Measurements from ENCODE around the gene GPR161.
A peak's percentile ranks its signal among the peaks of the same experiment; 100 is the strongest.
"Not testable (repeated sequence)": the region's sequence is repeated elsewhere in the genome, so short reads cannot be mapped to it uniquely, and the experiment has no call there.

GPR161 gene

DNA sequence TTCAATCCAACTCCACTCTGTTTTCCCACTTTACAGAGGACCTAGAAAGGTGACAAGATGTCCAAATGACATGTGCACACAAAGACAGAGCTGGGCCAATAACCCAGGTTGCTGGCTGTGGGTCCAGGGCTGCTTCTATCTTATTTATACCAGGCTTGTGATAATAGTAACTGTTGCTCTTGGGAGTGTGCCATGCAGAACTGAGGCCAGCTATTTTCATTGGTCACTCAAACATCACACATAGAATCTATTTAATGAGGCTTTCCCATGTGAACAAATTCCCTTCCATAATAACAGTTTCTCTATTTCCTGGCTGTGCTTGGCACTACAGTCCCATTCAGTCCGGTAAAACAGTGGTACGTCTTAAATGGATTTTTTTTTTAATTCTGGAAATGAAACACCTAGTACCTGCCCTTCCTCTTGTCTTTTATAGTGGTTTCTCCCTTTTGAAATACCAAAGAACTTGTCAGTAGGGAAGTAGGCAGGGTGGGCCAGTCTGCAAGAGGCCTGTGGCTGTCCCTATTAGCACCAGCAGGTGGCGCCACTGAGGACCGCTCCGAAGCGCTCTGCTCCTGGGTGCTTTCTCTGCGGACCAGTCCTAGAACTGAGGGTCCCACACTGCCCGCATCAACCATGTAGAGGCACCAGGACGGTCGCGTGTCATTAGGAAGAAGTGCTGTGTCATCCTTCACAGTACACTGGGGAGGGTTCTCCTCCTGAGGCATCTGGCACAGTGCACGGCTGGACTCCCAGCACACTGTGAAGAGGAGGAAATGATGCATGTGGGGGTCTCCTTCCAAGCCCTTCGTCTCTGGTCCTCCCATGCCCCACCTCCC is 52.1 kb downstream of the GPR161 start:
- peak; percentile 30 to 56 for DNase-seq

DNA sequence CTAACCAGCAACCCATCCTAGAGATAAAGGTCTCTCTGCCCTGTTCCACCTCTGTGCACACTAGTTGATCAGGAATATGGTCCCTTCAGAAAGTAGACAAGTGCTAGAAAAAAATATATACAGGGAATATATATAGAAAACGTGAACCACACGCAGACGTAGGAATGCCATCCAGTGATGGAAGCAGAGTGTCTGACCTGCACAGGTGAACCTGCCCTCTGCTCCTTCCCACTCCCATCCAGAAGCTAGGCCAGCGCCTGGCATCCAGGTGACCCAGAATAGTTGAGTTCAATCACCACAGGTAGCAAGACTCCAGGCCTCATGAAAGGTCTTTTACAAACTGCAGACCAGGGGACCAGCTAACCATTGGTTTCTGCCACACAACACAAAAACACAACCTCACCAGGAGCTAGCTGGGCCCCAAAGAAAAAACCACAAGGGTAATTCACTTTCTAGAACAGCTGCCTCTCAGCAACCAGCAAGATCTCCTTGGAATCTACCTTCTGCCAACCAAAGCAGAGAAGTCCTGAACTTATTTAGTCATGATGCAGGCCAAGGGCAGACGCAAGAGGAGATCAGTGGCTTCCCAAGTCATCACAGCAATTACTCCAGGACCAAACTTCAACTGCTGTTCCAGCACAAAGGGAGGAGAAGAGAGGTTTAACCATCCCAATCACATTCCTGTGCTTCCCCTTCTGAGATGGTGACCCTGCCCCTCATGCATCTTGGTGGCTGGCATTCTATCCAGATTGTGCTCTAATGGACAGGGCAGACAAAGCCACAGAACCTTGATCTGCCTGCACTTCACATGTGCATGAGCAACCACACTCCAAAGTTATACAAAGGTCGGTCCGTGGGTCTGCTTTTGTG is 53.0 kb downstream of the GPR161 start:
- no peak for DNase-seq

DNA sequence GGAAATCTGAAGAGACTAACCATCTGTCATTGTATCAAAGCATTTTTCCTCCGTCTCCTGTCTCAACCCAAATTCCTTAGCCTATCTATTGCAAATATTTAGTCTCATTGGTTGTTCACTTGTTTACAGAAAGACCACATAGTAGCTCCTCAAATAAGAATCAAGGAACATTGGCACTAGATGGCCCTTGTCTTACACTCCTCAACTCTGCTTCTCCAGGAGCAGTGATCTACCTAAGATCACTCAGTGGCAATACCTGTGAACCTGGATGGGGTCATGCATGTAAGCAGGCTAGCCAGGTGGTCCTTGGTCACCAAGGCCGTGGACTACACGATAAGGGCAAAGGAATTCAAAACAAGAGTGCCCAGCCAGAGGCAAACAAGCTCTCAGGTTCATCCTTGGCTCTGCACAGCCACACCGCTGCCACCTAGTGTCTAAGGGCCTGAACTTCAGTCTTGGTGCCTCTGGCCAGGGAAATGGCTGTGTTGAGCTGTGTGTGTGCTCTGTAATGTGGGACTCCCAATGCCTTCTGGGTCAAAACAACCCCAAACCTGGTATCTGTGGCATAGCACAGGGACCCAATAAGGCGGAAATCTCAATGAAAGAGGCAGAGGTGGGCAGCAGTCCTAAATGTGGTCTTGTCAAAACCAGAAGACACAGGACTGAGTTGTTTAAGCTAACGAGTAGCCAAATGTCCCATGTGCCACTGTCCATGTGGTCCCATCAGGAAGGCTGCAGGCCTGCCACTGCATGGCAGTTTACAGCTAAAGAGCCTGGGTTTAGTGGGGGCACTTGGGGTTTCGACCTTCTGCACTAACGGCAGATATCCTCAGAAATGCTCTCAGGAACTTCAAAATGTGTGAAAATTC is 54.5 kb downstream of the GPR161 start:
- peak; percentile 49 to 68 for DNase-seq

DNA sequence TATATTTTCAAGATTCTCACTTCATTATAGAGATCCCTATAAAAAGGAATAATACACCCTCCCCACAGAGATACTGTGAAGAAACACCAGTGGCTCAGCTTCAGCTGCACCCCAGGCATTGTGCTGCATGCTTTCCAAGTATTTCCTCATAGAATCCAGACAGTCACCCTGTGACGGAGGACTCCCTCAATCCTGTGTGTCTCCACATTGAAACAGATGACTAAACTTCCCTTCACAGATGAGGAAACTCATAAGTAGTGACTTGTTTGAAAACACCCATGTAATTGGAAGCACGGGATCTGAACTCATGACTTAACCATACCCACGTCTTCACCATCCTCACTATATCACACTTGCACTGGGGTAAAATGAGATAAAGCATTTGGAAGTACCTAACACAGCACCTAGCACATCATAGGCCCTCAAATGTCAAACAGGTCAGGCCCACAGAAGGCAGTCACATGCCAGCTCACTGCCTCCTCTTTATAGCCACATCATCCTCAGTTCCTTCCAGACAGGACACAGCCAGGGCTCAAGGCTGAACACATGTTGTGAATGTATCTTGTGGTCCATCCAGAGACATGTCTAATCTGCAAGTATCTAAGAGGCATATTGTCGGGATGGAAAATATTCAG is 55.2 kb downstream of the GPR161 start:
- DNase-seq, result no peak

DNA sequence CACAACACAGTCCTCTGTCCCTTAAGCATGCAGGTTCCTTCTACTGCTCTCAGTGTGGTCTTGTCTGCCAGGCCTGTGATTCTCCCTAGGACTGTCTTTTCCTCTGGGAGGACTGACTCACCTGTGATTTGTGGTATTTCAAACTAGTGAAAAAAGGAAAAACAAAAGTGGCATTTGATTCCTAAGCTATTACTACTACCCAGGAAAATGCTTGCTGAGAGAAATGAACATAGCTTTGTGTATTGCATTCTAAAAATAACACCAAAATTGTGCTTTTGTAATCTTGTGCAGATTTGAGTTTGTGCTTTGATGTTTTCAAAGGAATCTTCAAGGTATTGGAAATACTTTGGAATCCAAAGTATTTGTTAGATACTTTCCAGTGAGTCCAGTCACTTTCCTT is 57.0 kb downstream of the GPR161 start:
- DNase-seq, result no peak

DNA sequence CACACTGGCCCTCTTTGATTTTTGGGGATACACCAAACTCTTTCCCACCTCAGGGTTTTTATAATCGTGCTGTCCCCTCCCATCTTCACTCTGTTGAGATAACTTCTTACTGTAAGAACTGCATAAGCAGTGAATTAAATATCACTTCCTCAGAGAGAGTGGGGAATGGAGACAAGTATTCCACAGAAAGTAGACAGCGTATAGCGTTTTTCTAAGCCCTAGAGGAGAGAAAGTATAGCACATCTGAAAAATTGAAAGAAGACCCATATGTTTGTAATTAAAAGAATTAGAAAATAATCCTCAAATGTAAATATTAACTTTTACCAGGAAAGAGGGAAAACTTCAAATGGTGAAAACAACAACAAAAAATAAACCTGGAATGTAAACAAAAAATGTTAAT is 67.3 kb downstream of the GPR161 start:
- no peak for DNase-seq

DNA sequence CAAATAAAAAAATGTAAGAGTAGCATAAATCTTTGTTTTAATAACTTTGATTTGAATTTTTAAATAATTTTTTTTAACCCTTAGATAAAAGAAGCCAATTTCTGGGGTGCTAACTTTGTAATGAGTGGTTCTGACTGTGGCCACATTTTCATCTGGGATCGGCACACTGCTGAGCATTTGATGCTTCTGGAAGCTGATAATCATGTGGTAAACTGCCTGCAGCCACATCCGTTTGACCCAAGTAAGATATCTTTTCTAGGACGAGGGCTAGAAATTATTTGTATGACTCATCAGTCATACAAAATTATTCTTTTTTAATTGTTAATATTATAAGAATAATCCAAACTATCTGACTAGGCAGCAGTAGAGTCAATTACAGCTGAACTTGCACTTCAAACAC is 71.2 kb downstream of the GPR161 start:
- DNase-seq, result no peak

DNA sequence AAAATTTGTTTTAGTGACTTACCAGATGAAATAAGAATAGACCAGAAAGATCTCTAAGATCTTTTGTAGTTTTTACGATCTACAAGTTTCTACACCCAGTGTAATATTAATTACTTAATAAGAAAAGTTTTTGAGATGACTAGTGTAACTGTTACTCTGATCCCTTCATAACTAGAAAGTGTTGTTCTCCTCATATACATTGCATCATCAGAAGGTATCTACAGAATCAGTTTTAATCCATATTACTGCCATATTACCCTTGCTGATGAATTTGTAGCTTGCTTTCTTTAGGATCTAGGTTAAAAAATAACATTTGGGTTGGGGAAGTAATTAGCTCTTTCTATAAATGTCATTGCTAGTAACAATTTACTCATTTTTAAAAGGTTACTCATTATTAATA is 72.5 kb downstream of the GPR161 start:
- no peak for DNase-seq

DNA sequence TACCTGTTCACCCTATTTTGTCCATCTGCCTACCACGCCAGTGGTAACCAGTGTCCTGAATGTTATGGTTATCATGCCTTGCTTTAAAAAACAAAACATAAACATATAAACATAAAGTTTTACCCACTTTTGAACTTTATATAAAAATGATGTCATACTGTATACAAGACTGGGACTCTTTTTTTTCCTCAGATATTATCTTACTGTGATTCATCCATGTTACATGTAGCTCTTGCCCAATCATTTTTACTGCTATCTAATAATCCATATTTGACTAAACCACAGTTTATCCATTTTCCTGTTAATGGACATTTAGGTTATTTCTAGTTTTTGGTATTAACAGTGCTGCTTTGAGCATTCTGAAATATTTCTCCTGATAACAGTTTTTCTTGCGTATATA is 78.8 kb downstream of the GPR161 start:
- no peak for DNase-seq

DNA sequence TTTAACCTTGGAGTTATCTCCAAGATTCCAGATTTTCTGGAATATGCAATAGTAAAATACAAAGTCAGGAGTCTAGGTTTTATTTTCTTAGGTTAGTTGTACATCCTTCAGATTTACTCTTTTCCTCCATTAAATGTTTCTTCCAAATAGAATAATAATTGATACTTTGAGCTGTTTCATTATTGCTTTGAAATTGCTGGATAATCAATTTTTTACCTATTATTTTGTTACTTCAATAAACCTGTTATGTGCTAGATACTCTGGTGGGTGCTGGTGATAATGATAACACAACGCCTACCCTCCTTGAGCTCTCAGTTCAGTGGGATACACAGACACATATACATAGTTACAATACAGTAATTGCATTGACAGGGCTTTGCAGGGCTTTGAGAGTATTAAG is 79.4 kb downstream of the GPR161 start:
- no peak for DNase-seq

DNA sequence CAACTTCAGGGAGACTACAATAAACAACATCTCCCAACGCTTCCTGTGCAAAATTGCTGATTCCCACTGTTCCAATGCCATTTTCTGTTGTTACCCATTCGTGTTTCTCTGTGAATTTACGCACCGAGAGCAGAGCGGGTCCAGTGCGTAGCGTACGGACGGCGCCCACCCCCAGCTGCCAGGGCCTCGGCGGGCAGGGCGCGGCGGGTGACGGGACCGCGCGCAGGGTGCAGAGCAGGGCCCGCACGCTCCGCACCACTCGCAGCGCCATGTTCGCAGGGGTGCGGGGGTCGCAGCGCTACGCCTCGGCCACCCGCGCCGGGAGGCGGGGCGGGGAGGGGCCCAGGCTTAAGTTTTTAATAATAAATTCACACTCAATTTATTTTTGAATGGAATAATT is 80.6 kb downstream of the GPR161 start:
- not testable (repeated sequence) for DNase-seq

DNA sequence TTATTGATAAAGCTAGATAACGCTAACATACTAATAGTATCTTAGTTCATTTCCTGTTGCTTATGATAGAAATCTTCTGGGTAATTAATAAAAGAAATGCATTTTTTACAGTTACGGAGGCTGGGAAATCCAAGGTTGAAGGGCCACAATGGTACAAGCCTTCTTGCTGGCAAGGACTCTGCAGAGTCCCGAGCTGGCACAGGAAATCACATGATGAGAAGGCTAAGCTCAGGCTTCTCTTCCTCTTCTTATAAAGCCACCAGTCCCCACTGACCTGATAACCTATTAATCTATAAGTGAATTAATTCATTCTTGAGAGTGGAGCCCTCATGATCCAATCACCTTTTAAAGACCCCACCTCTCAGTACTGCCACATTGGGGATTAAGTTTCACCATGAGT is 82.6 kb downstream of the GPR161 start:
- DNase-seq, result no peak

DNA sequence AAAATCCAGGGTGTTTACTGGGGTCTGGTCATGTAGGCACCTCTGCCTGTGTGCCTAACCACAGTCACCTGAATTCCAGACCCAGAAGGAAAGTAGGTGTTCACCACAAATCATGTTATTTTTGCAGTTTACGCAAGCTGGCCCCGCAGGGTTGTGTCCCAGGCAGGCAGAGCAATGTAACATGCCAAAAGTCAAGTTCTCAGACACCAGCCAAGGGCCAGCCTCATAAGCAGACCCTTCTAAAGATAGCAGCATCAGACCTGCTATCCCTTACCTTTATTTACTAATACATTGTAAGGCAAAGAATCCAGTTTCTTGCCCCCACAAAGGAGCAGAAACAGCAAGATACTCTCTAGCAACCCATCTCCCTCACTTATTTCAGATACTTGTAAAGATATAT is 83.0 kb downstream of the GPR161 start:
- DNase-seq, result no peak

DNA sequence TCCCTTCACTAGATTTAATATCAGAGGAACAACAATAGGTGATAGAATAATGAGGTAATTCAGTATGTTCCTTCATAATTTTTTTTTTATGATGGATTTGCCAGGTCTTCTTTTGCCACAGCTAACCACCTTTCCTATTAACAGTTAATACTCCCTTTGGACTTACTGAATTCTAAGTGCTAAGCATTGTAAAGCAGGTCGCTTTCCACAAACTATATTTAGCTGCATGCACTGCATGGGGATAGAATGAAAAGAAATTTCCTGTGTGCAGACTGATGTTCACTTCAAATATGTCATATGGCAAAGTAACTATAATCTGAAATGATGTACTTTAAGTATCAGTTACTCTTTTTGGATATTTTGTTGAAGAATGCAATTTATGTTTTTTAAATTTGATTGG is 85.8 kb downstream of the GPR161 start:
- no peak for DNase-seq

DNA sequence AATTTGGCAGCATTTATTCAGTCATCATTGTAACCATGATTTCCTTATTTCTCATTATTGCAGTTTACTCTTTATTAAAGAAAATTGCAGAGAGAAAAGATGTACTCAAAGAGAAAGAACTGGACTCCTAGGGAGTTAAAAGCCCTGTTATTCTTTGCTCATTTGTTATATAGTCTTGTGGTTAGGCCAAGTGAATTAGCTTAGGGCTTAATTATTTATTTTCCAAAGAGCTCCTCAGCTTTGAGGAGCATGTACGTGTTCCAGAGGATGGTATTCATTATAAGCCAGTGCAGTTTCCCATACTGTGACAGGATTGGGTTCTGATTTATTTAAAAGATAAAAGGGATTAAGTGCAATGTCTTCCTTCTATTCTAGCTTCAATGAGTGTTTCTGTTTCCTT is 86.4 kb downstream of the GPR161 start:
- no peak for DNase-seq

DNA sequence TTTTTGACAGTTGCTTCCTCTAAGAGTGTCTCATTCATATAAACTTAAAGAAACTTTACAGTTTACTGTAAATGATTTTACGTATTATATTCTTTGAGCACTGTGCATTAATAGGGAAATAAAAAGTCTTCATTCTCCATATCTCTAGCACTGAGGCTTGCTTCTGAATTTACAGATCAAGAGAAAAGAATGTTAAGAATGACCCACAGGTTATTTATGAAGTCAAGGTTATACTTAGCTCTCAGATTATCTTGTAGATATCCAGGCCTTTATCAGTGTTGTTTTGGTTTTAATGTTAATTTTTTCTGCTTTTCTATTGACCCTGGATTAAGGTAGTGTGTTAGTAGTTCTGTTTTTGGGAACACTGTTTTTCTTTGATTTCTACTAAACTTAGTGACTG is 91.4 kb downstream of the GPR161 start:
- DNase-seq, result no peak

DNA sequence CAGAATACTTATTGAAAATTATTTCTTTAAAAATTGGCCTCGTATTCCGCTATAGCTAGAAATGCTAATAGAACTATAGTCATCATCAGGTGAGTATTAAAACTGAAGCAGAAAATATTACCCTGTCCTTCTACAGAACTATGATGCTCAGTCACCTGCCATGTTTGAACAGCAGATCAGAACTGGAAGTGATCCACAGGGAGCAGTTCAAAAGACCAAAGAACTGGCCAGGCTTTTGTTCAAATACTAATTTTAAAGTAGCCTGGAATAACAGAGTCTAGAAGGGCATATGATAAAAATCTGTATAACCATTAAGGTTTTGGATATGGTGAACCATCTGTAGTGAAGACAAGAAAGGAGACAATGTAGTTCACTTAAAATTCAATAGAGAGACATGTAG is 94.4 kb downstream of the GPR161 start:
- no peak for DNase-seq

DNA sequence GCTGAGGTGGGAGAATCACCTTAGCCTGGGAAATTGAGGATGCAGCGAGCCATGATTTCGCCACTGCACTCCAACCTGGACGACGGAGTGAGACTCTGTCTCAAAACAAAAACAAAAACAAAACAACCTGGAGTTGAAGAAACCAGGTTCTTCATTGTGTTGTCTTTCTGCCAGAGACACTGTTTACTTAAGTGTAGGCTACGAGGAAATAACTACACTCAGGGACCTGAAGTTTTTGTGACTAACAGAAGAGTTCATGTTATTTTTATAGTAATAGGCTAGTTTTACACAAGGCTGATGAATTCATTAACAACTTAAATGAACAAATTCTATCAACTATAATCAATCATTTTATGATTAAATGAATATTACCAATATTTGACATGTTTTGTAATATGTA is 101.4 kb downstream of the GPR161 start:
- DNase-seq, result no peak

DNA sequence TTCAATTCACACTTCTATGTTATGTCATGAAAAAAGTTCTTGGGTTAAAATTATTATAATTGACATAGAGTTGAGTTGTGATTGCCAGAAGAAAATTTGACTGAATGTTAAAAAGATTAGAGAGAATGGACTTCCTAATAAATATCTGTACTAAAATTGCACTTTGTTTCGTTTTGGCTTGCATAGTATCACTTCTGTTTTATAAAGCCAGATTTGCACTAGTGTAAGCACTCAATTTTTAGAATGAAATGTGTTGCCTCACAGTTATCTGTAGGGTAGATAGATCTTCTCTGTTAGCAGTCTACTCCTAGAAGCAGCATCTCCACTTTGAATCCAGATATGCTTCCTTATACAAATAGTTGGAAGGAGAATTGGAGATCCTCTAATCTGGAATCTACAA is 104.7 kb downstream of the GPR161 start:
- no peak for DNase-seq

DNA sequence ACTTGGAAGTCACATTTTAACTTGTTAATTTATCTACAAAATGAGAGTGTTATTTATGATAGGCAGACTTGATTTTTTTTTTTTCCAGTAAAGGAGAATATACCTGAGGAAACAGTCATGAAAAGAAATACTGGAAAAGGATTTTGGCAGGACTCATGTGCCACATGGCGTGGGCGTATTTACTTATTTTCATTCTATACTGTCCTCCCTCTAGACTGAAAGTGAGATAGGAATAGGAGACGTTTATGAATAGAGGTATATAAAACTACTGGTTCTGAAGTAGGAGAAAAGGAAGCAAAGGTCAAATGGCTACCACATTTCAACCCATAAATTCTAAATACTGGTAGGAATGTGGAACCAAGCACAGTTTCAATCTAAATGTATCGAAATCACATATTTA is 105.1 kb downstream of the GPR161 start:
- DNase-seq, result no peak

DNA sequence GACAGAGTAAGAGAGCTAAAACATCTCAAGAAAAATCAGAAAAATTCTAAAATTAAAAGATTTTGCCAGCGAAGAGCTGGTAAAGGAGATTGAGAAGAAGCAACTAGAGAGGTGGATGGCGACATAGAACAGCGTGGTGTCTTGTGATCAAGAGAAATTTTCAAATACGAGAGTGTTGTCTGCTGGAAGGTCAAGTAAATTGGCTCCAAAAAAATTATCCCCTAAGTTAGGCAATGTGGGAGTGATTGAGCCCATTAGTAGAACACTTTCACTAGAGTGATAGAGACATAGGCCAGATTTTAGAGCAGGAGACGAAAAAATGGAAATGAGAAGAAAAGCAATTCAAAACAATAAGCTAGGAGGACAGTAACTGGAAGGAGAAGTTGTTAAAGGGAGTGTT is 105.5 kb downstream of the GPR161 start:
- no peak for DNase-seq

Measured in activated CD4-positive, alpha-beta T cell treated with anti-CD3 and anti-CD28 coated beads for 4 hours (primary cell).